Tongue (tissue), 2 donors: ENCODE measurements around the gene TRAPPC14. TPM values are rescaled to one million over a fixed set of nuclear protein-coding genes. Genes with fewer than 3 reads are reported as not detected.
"Not testable (repeated sequence)": the region's sequence is repeated elsewhere in the genome, so short reads cannot be mapped to it uniquely, and the experiment has no call there.

Experiments used
- DNase-seq: peaks from one replicate; pipeline ENCODE4 v3.0.0-alpha.2; 2015
- total RNA-seq: library from RNA; depleted of rRNA; stranded (reverse); fragments of >200 nt; gene quantifications from one replicate; pipeline ENCODE4 v1.2.3, GENCODE V29; 2014

Gene TRAPPC14
- total RNA-seq, result 4.5 TPM

- peak; percentile 94 for DNase-seq
Observed at GRCh38 chr7:100158229-100159098, at the start of gene TRAPPC14. TRAPPC14 (minus strand) TSS chr7:100158723; CDS start chr7:100158499, 224 bp downstream.

- DNase-seq, result no peak
Observed at GRCh38 chr7:100204454-100204853, 45.9 kb upstream of the TRAPPC14 start.

- DNase-seq, result no peak
Observed at GRCh38 chr7:100200693-100201092, 42.2 kb upstream of the TRAPPC14 start.

- no peak for DNase-seq
Observed at GRCh38 chr7:100198266-100198665, 39.7 kb upstream of the TRAPPC14 start.

GRCh38 chr7:100195901-100196322 is 37.4 kb upstream of the TRAPPC14 start:
- not testable (repeated sequence) for DNase-seq

GRCh38 chr7:100195222-100195621 is 36.7 kb upstream of the TRAPPC14 start:
- no peak for DNase-seq

GRCh38 chr7:100192969-100193368 is 34.4 kb upstream of the TRAPPC14 start:
- no peak for DNase-seq

GRCh38 chr7:100192281-100192862 is 33.8 kb upstream of the TRAPPC14 start:
- DNase-seq, result not testable (repeated sequence)

GRCh38 chr7:100191775-100192174 is 33.3 kb upstream of the TRAPPC14 start:
- no peak for DNase-seq

- DNase-seq, result peak; percentile 50
Observed at GRCh38 chr7:100190048-100190711, 31.7 kb upstream of the TRAPPC14 start.

- no peak for DNase-seq
Observed at GRCh38 chr7:100189061-100189460, 30.5 kb upstream of the TRAPPC14 start.

- no peak for DNase-seq
Observed at GRCh38 chr7:100185726-100186125, 27.2 kb upstream of the TRAPPC14 start.

- not testable (repeated sequence) for DNase-seq
Observed at GRCh38 chr7:100183090-100183489, 24.6 kb upstream of the TRAPPC14 start.

- DNase-seq, result not testable (repeated sequence)
Observed at GRCh38 chr7:100182616-100183015, 24.1 kb upstream of the TRAPPC14 start.

- DNase-seq, result not testable (repeated sequence)
Observed at GRCh38 chr7:100180084-100180483, 21.6 kb upstream of the TRAPPC14 start.

- DNase-seq, result peak; percentile 98
Observed at GRCh38 chr7:100177045-100178001, 18.8 kb upstream of the TRAPPC14 start, which contains the start of the genes GPC2 and STAG3. GPC2 (minus strand) TSS chr7:100177381; CDS start chr7:100177199, 182 bp downstream. STAG3 (plus strand) TSS chr7:100177918; CDS start chr7:100180557, 2,639 bp downstream.

- DNase-seq, result no peak
Observed at GRCh38 chr7:100176096-100177044, 17.8 kb upstream of the TRAPPC14 start.

- DNase-seq, result no peak
Observed at GRCh38 chr7:100175296-100175935, 16.9 kb upstream of the TRAPPC14 start.

- DNase-seq, result no peak
Observed at GRCh38 chr7:100174582-100174981, 16.1 kb upstream of the TRAPPC14 start.
